GM10266 (cell line): ENCODE data around the gene AATK.

ENCODE experiments used
- DNase-seq: peaks from one replicate; pipeline ENCODE4 v3.0.0; 2012; ENCODE audit errors: extremely low spot score
- TF ChIP-seq, protein P1 (sequence below): IDR thresholded peaks from 2 replicates; pipeline ENCODE4 v1.5.1; 2012; ENCODE audit warnings: mild to moderate bottlenecking, low read depth; ENCODE audit not compliant: control insufficient read depth, insufficient read depth; ENCODE audit errors: missing control alignments

Gene AATK

DNA sequence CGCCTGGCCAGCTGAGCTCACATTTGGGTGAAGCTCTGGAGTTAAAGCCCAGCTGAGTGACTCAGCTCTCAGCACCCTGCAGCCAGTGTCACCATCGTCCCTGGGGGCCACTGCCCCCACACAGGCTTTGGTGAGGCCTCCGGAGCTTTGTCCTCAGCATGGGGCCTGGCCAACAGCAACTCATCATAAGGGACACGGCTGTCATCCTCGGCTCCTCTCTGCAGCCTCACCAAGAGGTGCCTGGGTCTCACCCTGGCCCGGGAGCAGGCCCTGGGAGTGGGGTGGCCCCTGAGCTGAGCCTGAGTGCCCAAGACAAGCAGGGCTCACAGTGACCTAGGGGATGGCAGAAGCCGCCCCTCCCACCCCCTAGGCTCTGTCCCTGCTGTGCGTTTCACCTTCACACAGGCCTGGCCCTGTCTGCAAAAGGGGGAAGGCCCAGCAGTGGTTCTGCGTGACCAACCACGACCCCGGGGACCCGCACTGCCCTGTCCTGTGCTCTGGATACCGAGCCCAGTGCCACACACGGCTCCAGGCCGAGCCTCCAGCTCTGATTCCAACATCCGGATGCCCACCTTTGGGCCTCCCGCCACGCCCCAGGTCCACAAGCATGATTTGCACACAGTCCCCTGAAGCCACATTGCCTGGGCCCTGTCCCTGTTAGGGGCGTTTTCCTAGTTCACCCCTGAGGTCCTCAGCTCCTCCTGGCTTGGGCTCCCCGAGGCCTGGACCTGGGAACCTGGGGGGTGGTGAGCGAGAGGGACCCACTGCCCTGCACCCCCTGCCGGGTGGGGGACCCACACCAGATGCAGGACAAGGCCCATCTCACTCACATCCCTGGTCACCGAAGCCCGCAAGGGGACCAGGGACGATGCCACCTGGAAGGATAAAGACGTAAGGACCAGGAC lies 21.8 kb upstream of the AATK start:
- TF ChIP-seq, protein P1, sequence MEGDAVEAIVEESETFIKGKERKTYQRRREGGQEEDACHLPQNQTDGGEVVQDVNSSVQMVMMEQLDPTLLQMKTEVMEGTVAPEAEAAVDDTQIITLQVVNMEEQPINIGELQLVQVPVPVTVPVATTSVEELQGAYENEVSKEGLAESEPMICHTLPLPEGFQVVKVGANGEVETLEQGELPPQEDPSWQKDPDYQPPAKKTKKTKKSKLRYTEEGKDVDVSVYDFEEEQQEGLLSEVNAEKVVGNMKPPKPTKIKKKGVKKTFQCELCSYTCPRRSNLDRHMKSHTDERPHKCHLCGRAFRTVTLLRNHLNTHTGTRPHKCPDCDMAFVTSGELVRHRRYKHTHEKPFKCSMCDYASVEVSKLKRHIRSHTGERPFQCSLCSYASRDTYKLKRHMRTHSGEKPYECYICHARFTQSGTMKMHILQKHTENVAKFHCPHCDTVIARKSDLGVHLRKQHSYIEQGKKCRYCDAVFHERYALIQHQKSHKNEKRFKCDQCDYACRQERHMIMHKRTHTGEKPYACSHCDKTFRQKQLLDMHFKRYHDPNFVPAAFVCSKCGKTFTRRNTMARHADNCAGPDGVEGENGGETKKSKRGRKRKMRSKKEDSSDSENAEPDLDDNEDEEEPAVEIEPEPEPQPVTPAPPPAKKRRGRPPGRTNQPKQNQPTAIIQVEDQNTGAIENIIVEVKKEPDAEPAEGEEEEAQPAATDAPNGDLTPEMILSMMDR = no peak
- DNase-seq = no peak

DNA sequence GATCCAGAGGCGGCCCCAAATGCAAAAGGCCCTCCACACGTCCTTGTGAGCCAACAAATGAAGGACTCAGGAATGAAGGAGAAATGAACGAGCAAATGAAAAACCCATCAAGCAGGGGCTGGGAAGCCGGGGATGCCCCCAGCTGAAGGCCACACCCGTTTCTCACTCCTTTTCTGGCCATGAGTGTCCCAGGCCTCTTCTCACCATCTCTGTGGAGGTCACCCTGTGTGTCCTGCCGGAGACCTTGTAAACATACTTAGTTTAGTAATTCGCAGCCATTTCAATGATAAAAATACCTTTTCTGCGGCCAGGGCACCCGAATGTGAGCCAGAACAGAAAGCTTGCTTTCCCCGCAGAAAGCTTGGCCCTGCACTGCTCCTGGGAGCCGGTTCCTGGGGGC lies 21.1 kb upstream of the AATK start:
- DNase-seq = no peak
- TF ChIP-seq, protein P1 = no peak

DNA sequence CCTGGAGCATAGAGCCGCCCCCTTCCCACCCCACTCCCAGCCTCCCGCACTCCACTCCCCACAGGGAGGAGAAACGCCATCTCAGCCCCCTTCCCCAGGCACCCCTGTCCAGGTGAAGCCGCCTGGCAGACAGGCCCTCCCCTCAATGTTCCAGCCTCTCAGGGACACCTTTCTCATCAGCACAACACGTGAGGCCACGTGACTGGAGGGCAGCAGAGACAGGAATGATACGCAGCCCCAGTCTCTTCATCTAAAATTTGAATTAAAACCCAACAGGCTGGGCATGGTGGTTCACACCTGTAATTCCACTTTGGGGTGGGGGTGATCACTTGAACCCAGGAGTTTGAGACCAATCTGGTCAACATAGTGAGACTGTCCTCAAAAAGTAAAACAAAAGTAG lies 20.2 kb upstream of the AATK start:
- TF ChIP-seq, protein P1 = no peak
- no peak for DNase-seq

DNA sequence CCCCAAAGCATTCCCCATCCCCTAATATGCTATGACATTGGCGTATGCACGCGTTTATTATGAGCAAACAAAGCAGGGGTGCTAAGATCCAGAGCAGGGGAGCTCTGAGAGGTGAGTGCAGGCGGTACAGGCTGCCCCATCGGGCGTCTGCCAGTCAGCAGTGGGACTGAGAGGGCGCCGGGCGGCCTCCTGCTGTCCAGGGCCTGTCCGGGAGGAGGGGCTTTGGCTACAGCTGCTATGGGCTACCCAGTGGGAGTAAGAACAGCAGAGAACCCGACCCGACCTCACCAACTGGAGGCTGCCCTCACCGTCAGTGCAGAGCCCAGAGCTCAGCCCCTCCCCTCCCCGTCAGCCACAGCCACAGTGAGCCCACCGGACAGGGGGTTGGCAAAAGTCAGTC lies 18.5 kb upstream of the AATK start:
- TF ChIP-seq, protein P1 = no peak
- DNase-seq = no peak

DNA sequence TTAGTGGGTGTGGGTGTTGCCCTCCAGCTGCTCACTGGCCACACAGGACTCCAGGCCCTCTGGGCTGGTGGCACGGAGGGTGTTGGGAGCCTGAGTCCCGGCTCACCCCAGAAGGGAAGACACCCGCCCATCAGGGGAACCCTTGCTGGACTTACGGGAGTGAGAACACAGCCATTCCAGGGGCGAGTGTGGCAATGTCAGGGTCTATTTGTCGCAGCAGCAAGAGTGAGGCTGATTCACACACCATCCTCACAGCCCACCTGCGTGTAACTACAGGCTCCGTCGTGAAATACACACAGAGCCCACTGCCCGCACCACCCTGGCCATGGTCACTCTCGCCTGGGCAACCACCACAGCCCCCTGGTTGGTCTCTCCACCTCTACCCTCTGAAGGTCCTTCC lies 17.8 kb upstream of the AATK start:
- TF ChIP-seq, protein P1 = no peak

DNA sequence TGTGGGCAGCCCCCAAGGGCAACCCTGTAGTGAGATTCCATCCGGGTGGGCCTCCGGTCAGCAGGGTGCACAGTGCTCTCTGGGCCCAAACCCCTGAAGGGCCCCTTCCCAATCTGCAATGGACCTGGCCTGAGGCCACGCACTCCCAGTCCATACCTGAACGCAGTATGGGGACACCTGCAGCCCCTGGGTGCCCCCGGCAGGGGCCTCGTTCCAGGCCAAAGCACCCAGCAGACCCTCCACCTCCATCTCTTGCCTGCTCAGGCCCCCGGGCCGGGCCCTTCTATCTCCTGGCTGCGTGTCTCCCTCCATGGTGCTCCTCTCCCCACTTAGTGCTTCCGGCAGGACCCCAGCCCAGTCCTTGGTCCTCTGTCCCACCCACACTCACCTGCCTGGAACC lies 17.3 kb upstream of the AATK start:
- no peak for DNase-seq
- TF ChIP-seq, protein P1 = no peak

More for the DNA sequence above, 17.8 kb upstream of the AATK start:
- no peak for DNase-seq

DNA sequence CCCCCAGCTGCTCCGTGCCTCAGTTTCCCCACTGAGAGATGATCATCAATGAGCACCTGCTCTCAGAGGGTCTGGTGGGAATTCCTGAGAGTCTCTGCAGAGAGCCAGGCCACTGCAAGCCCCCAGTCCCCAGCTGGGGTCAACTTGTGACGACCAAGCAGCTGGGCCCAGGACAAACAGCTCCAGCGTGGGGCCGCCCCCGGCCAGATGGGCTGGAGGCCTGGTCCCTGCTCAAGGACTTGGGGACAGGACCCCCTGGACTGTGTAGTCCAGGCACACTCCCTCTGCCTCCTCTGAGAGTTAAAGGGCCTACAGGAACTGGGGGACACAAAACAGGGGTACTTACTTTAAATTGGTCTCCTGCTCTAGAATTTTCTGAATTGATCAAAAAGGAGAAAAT lies 16.6 kb upstream of the AATK start:
- no peak for DNase-seq
- TF ChIP-seq, protein P1 = no peak
